HL-60 (cell line): ENCODE results near the gene EXOC6B.

ENCODE experiments used
- GABPA ChIP-seq: IDR thresholded peaks from 2 replicates; pipeline ENCODE4 v1.6.1; 2012; ENCODE audit warnings: low read depth
- POLR2AphosphoS5 ChIP-seq: IDR thresholded peaks from 2 replicates; pipeline ENCODE4 v1.6.1; 2012; ENCODE audit warnings: low read depth
- SPI1 ChIP-seq: IDR thresholded peaks from 2 replicates; pipeline ENCODE4 v1.6.1; 2012; ENCODE audit warnings: low read depth, mild to moderate bottlenecking, borderline replicate concordance
- TF ChIP-seq, protein P1 (sequence below): IDR thresholded peaks from one replicate; pipeline ENCODE4 v1.5.1; 2011; ENCODE audit warnings: low read length, control low read depth, inconsistent platforms; ENCODE audit not compliant: insufficient read depth
- TF ChIP-seq, protein P2 (sequence below): IDR thresholded peaks from 2 replicates; pipeline ENCODE4 v1.6.1; 2012; ENCODE audit warnings: low read depth; ENCODE audit not compliant: insufficient replicate concordance

DNA sequence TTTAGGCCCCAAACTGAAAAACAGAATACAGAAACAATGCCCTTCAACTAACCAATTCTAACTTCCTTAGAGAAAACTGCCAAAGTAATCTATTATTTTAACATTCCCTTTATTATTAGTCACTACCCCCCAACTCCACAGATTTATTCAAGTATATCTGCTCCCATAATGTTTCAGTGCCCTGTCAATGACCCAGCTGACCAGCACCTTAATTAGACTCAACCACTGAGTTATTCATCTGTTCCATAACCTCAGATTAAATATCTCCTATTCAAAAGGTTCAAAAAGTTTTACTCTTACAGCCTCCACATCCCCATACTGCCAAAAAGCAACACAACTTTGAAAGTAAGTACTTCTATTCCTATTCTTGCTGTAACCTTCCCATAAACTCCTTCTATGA lies 202.4 kb downstream of the EXOC6B start:
- TF ChIP-seq, protein P1, sequence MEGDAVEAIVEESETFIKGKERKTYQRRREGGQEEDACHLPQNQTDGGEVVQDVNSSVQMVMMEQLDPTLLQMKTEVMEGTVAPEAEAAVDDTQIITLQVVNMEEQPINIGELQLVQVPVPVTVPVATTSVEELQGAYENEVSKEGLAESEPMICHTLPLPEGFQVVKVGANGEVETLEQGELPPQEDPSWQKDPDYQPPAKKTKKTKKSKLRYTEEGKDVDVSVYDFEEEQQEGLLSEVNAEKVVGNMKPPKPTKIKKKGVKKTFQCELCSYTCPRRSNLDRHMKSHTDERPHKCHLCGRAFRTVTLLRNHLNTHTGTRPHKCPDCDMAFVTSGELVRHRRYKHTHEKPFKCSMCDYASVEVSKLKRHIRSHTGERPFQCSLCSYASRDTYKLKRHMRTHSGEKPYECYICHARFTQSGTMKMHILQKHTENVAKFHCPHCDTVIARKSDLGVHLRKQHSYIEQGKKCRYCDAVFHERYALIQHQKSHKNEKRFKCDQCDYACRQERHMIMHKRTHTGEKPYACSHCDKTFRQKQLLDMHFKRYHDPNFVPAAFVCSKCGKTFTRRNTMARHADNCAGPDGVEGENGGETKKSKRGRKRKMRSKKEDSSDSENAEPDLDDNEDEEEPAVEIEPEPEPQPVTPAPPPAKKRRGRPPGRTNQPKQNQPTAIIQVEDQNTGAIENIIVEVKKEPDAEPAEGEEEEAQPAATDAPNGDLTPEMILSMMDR = no peak
- TF ChIP-seq POLR2AphosphoS5 (no peak), GABPA (no peak), SPI1 (no peak)
- TF ChIP-seq, protein P2, sequence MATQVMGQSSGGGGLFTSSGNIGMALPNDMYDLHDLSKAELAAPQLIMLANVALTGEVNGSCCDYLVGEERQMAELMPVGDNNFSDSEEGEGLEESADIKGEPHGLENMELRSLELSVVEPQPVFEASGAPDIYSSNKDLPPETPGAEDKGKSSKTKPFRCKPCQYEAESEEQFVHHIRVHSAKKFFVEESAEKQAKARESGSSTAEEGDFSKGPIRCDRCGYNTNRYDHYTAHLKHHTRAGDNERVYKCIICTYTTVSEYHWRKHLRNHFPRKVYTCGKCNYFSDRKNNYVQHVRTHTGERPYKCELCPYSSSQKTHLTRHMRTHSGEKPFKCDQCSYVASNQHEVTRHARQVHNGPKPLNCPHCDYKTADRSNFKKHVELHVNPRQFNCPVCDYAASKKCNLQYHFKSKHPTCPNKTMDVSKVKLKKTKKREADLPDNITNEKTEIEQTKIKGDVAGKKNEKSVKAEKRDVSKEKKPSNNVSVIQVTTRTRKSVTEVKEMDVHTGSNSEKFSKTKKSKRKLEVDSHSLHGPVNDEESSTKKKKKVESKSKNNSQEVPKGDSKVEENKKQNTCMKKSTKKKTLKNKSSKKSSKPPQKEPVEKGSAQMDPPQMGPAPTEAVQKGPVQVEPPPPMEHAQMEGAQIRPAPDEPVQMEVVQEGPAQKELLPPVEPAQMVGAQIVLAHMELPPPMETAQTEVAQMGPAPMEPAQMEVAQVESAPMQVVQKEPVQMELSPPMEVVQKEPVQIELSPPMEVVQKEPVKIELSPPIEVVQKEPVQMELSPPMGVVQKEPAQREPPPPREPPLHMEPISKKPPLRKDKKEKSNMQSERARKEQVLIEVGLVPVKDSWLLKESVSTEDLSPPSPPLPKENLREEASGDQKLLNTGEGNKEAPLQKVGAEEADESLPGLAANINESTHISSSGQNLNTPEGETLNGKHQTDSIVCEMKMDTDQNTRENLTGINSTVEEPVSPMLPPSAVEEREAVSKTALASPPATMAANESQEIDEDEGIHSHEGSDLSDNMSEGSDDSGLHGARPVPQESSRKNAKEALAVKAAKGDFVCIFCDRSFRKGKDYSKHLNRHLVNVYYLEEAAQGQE = no peak
